Activated T-cell treated with anti-CD3 and anti-CD28 coated beads for 4 hours (primary cell): ENCODE data around the gene CDKN2B.
"Not testable (repeated sequence)": the region's sequence is repeated elsewhere in the genome, so short reads cannot be mapped to it uniquely, and the experiment has no call there.

Experiments used
- DNase-seq: peaks from one replicate; pipeline ENCODE4 v3.0.0-alpha.2; 2020

Gene CDKN2B

DNA sequence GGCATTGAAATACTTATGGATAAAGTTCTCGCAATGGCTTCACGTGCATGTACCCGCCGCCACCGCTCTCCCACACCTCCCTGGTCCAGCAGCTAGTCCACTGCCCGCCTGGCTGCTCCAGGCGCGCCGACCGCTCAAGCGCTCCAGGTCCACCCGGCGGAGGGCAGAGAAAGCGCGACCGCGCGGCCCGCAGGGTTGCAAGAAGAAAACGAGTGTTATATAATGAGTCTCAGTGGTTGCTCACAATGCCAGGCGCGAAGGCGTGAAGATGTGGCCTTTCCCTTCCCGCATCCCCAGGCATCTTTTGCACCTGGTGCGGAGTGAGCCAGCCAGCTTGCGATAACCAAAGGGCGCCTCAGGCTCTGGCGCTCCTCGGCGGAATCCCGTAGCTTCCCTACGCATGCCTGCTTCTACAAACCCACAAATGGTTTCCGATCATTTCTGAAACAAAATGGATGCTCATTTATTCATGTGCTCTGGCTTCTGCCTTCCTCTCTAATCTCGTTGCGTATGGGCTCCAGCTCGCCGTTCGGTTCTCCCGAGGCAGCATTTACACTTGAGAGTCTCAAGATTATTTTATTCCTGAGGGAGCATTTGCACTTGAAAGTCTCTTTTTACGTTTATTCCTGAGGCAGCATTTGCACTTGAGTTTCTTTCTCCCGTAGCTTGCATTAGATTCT is 40.6 kb downstream of the CDKN2B start:
- no peak for DNase-seq

- no peak for DNase-seq
Observed at GRCh38 chr9:21967702-21968101, 41.4 kb downstream of the CDKN2B start.

DNA sequence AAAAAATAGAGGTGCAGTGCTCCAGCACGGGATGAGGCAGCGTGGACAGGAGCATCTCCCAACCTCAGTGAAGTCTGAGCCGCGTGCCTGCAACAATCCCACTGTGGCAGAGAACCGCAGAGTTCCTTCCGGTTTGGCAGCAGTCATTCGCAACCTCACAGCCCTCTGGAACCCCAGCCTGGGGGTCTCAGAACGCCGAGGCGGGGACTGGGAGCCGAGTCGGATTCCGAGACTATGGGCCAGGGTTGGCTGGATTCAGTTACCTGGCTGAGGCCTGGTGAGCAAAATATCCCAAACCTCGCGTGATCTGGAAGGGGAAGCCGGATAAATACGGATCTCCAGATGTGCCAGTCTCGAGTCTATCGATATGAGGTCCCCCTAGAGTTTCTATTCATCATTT is 41.9 kb downstream of the CDKN2B start:
- DNase-seq: no peak

- DNase-seq: no peak
Observed at GRCh38 chr9:21966140-21966851, 42.8 kb downstream of the CDKN2B start.

GRCh38 chr9:21965401-21965951 is 43.6 kb downstream of the CDKN2B start:
- no peak for DNase-seq

DNA sequence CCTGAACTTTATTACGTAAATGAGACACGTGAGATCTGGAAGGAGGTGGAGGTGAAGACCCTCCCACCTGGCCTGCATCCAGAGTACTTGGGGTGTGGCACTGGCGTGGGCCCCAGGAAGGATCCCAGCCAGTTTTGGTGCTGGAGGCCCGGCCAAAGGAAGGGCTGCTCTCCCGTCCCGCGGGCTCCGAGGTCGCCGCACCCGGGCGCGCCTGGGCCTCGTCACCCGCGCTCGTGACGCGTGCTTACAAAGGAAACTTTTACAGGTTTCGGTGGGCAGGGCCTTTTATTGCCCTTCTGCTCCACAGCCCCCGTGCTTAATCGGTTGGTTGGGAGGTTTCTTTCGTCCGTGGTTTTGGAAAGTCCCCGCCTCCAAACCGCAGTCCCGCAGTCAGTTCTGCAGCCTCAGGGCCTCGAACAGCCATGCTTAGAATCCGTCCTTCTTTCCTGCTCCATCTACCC is 44.1 kb downstream of the CDKN2B start:
- DNase-seq: peak; percentile 43

- no peak for DNase-seq
Observed at GRCh38 chr9:21961569-21961968, 47.5 kb downstream of the CDKN2B start.

DNA sequence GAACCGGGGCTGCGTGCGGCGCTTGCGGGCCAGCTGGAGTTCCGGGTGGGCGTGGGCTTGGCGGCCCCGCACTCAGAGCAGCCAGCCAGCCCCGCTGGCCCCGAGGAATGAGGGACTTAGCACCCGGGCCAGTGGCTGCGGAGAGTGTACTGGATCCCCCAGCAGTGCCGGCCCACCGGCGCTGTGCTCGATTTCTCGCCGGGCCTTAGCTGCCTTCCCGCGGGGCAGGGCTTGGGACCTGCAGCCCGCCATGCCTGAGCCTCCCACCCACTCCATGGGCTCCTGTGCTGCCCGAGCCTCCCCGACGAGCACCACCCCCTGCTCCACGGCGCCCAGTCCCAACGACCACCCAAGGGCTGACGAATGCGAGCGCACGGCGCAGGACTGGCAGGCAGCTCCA is 49.8 kb downstream of the CDKN2B start:
- not testable (repeated sequence) for DNase-seq

- no peak for DNase-seq
Observed at GRCh38 chr9:21958833-21959232, 50.3 kb downstream of the CDKN2B start.
